ENCODE data around the gene DOCK9. TPM values are rescaled to one million over a fixed set of nuclear protein-coding genes. Genes with fewer than 3 reads are reported as not detected.

DOCK9 gene
- total RNA-seq, 4 donors from 2014 or later = 79.1 to 197 (median 107) TPM

DNA sequence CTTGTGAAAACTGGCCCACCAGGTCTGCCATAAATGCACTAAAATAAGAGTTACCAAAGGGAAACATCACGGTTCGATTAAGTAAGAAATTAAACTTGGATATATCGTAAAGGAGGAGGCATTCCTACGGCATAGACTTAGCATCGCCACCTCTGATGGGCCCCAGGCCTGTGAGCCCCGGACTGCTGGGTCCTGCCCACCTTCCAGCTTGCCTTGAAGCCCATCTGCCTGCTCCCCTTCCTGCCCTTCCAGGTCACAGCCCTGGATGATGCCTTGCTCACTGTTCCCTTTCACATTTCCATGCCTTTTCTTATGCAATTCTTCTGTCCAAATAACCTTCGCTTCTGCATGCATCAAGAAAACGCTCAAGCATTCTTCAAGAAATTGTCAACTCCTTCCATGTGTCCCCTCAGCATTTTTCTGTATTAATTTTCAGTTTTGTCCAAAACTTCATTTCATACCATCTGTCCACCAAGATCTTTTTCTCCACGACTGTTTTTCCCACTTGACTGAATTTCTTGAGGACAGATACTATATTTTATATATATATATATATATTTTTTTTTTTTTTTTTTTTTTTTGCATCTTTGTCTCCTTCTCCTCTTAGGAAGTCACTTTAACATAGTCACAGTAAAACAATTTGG lies 91.2 kb downstream of the DOCK9 start:
- Histone ChIP-seq H3K9me3 (no peaks in the 10 kb centered on the region), H3K36me3 (no peaks in the 10 kb centered on the region), H3K27me3 (no peaks in the 10 kb centered on the region), H3K27ac (no peak overlapping the region), H3K4me3 (no peak overlapping the region), H3K4me1 (no peaks in the 10 kb centered on the region)
- intact Hi-C loops (cut with DNase I; ENCODE audit: low total_unique reads) = no loop called here
- TF ChIP-seq POLR2A (IDR thresholded peaks at IDR 0.05) (no peak), CTCF (IDR thresholded peaks at IDR 0.05) (no peak)
- no peak for DNase-seq

- H3K27me3 ChIP-seq = no peaks in the 10 kb centered on the region
- H3K4me3 ChIP-seq = no peak overlapping the region
- TF ChIP-seq CTCF (IDR thresholded peaks at IDR 0.05) = no peak
- no peak for TF ChIP-seq POLR2A (IDR thresholded peaks at IDR 0.05)
- intact Hi-C loops (cut with DNase I; ENCODE audit: low total_unique reads) = no loop called here
- H3K9me3 ChIP-seq = no peaks in the 10 kb centered on the region
- no peak for DNase-seq
- no peaks in the 10 kb centered on the region for H3K36me3 ChIP-seq
- H3K27ac ChIP-seq = no peak overlapping the region
- H3K4me1 ChIP-seq = no peaks in the 10 kb centered on the region
These were observed 92.3 kb downstream of the DOCK9 start for GRCh38 chr13:98885600-98885999.

- no peak overlapping the region for H3K4me3 ChIP-seq
- no peaks in the 10 kb centered on the region for H3K9me3 ChIP-seq
- no peak overlapping the region for H3K27ac ChIP-seq
- intact Hi-C loops (cut with DNase I; ENCODE audit: low total_unique reads) = no loop called here
- no peaks in the 10 kb centered on the region for H3K36me3 ChIP-seq
- TF ChIP-seq CTCF (IDR thresholded peaks at IDR 0.05) = no peak
- TF ChIP-seq POLR2A (IDR thresholded peaks at IDR 0.05) = no peak
- no peaks in the 10 kb centered on the region for H3K4me1 ChIP-seq
- no peaks in the 10 kb centered on the region for H3K27me3 ChIP-seq
- DNase-seq = no peak
These were observed 93.9 kb downstream of the DOCK9 start for GRCh38 chr13:98883998-98884397.

- Histone ChIP-seq H3K27me3 (no peaks in the 10 kb centered on the region), H3K4me3 (no peak overlapping the region), H3K4me1 (no peaks in the 10 kb centered on the region), H3K9me3 (no peaks in the 10 kb centered on the region), H3K27ac (no peak overlapping the region), H3K36me3 (no peaks in the 10 kb centered on the region)
- no peak for DNase-seq
- TF ChIP-seq POLR2A (IDR thresholded peaks at IDR 0.05) (no peak), CTCF (IDR thresholded peaks at IDR 0.05) (no peak)
- intact Hi-C loops (cut with DNase I; ENCODE audit: low total_unique reads) = no loop called here
These were observed 96.5 kb downstream of the DOCK9 start for GRCh38 chr13:98881390-98881789.

DNA sequence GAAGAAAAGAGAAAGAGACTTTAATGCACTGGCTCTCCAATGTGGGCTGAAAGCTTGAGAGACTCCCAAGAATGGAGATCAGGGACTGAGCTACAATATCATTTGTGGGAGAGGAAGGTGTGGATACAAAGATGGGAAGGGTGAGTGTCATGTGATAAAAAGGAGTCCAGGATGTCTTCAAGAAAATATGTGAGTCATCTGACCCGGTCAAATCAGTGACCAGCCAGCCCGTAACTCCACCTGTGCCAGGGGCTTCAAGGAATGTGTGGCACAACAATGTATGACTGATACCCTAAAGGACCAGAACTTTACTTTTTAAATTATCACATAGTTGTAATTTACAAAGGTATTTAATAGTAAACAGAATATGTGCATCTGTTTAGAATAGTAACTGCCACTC lies 97.2 kb downstream of the DOCK9 start:
- intact Hi-C loops (cut with DNase I; ENCODE audit: low total_unique reads) = no loop called here

More for the DNA sequence above, 97.2 kb downstream of the DOCK9 start:
- H3K36me3 ChIP-seq = no peaks in the 10 kb centered on the region
- TF ChIP-seq POLR2A (IDR thresholded peaks at IDR 0.05) = no peak
- TF ChIP-seq CTCF (IDR thresholded peaks at IDR 0.05) = no peak
- H3K9me3 ChIP-seq = no peaks in the 10 kb centered on the region
- no peaks in the 10 kb centered on the region for H3K4me1 ChIP-seq
- no peak for DNase-seq
- H3K4me3 ChIP-seq = no peak overlapping the region
- H3K27ac ChIP-seq = no peak overlapping the region
- no peaks in the 10 kb centered on the region for H3K27me3 ChIP-seq

Data from uterus (tissue), 4 donors.